B cell (primary cell): ENCODE results near the gene DMXL1. TPM values are rescaled to one million over a fixed set of nuclear protein-coding genes. Genes with fewer than 3 reads are reported as not detected.

Experiments used
- ATAC-seq: fragments of 200-7000 bp; cut with Tn5 transposase; one replicate; pipeline ENCODE4 v1.10.0; 2021; ENCODE audit warnings: low read depth, mild to moderate bottlenecking, moderate number of reproducible peaks, moderate library complexity
- CTCF ChIA-PET: fragments of 350-600 bp; sonication (Branson Sonifier 250); formaldehyde crosslinking; loops from one replicate; lab custom pipeline; 2021; ENCODE audit warnings: antibody characterized with exemption, inconsistent platforms; lab: Charles Lee
- POLR2A ChIA-PET: fragments of 350-600 bp; sonication (Branson Sonifier 250); formaldehyde crosslinking; loops from one replicate; lab custom pipeline; 2021; ENCODE audit warnings: antibody characterized with exemption; lab: Charles Lee
- DNase-seq: peaks from one replicate; pipeline ENCODE4 v3.0.0; 2013
- H2AFZ ChIP-seq: 2 replicates; pipeline ENCODE4 v1.6.1; 2012; ENCODE audit warnings: mild to moderate bottlenecking, low read depth, low read length; ENCODE audit not compliant: insufficient read depth, poor library complexity, severe bottlenecking
- H3K27ac ChIP-seq, 2 donors: 1 replicate in 1 of 2; 2 replicates in 1 of 2; pipeline ENCODE4 v1.5.1; 2012 to 2013; ENCODE audit warnings: low read length in 2 of 2, mild to moderate bottlenecking in 2 of 2, moderate library complexity in 1 of 2
- H3K27me3 ChIP-seq, 4 experiments: fragments of 200-600 bp in 1 of 4; sonication (generic) in 1 of 4; replicated peaks in 1 of 4; 1 replicate in 2 of 4; 2 replicates in 2 of 4; pipeline versions ENCODE4 v1.6.1 to v1.7.0; 2013 to 2016; ENCODE audit warnings: low read length in 3 of 4, mild to moderate bottlenecking in 2 of 4, mixed read lengths in 1 of 4, moderate library complexity in 1 of 4; ENCODE audit not compliant: insufficient read depth in 4 of 4, control insufficient read depth in 3 of 4; ENCODE audit errors: control extremely low read depth in 1 of 4
- H3K36me3 ChIP-seq, 2 experiments: replicated peaks in 1 of 2; 1 replicate in 1 of 2; 2 replicates in 1 of 2; pipeline versions ENCODE4 v1.6.1 to v1.7.1; 2013; ENCODE audit warnings: low read length in 1 of 2; ENCODE audit not compliant: insufficient read depth in 2 of 2, control insufficient read depth in 1 of 2; ENCODE audit errors: control extremely low read depth in 1 of 2, extremely low read depth in 1 of 2
- H3K4me1 ChIP-seq, 2 donors: fragments of 200-600 bp in 1 of 2; sonication (generic) in 1 of 2; 1 replicate in 1 of 2; 2 replicates in 1 of 2; pipeline versions ENCODE4 v1.5.1 to v1.6.1; 2013 to 2017; ENCODE audit warnings: low read length in 2 of 2; ENCODE audit not compliant: control insufficient read depth in 2 of 2, insufficient read depth in 2 of 2
- H3K4me2 ChIP-seq: replicated peaks from 2 replicates; pipeline ENCODE3; 2012; ENCODE audit warnings: mild to moderate bottlenecking, low read depth, low read length; ENCODE audit not compliant: poor library complexity, severe bottlenecking
- H3K4me3 ChIP-seq, 5 experiments: fragments of 200-600 bp in 1 of 5; sonication (generic) in 1 of 5; 1 replicate in 3 of 5; 2 replicates in 2 of 5; pipeline versions ENCODE4 v1.5.1 to v1.7.0; 2011 to 2016; ENCODE audit warnings: low read length in 4 of 5, mild to moderate bottlenecking in 4 of 5, low read depth in 2 of 5, control low read depth in 1 of 5, moderate library complexity in 1 of 5; ENCODE audit not compliant: insufficient read depth in 1 of 5; ENCODE audit errors: control extremely low read depth in 1 of 5, extremely low read depth in 1 of 5
- H3K79me2 ChIP-seq: fragments of 200-600 bp; sonication (generic); one replicate; pipeline ENCODE4 v1.6.0; 2016; ENCODE audit warnings: low read length; ENCODE audit not compliant: control insufficient read depth, insufficient read depth
- H3K9ac ChIP-seq: fragments of 200-600 bp; sonication (generic); 2 replicates; pipeline ENCODE4 v1.6.1; 2017; ENCODE audit warnings: mild to moderate bottlenecking, low read length, moderate library complexity
- H3K9me3 ChIP-seq, 3 donors: one replicate each; pipeline versions ENCODE4 v1.6.1 to v1.7.1; 2013; ENCODE audit warnings: low read length in 2 of 3; ENCODE audit not compliant: control insufficient read depth in 2 of 3, insufficient read depth in 1 of 3; ENCODE audit errors: control extremely low read depth in 1 of 3
- H4K20me1 ChIP-seq: 2 replicates; pipeline ENCODE4 v1.6.0; 2012; ENCODE audit warnings: mild to moderate bottlenecking, low read length; ENCODE audit not compliant: insufficient read depth, control insufficient read depth, poor library complexity, severe bottlenecking
- H3K27ac Mint-ChIP-seq: one replicate; pipeline ENCODE4 v1.8.0; 2021; ENCODE audit warnings: mixed read lengths
- H3K27me3 Mint-ChIP-seq: one replicate; pipeline ENCODE4 v1.8.0; 2021; ENCODE audit warnings: mixed read lengths
- H3K4me1 Mint-ChIP-seq: one replicate; pipeline ENCODE4 v1.8.0; 2021; ENCODE audit warnings: mixed read lengths
- H3K4me3 Mint-ChIP-seq: one replicate; pipeline ENCODE4 v1.8.0; 2021; ENCODE audit warnings: mixed read lengths
- H3K9me3 Mint-ChIP-seq: one replicate; pipeline ENCODE4 v1.8.0; 2022; ENCODE audit warnings: mixed read lengths; ENCODE audit not compliant: insufficient read depth
- CTCF ChIP-seq: fragments of 200-600 bp; IDR thresholded peaks from one replicate; pipeline ENCODE4 v1.8.0; 2022; ENCODE audit warnings: antibody characterized with exemption, mild to moderate bottlenecking
- EZH2 ChIP-seq: IDR thresholded peaks from 2 replicates; pipeline ENCODE4 v1.6.1; 2012; ENCODE audit warnings: borderline replicate concordance, low read depth, mild to moderate bottlenecking, moderate library complexity, low read length; ENCODE audit not compliant: insufficient read depth, poor library complexity, severe bottlenecking
- WGBS: methylation state at CpG from one replicate; pipeline ENCODE4 v1.1.5; 2013; ENCODE audit warnings: missing lambda C conversion rate; ENCODE audit not compliant: insufficient coverage; 5-methylcytosine and 5-hydroxymethylcytosine counted together
- intact Hi-C: fragments of 100-400 bp; cut with micrococcal nuclease; formaldehyde crosslinking; loops from one replicate; pipeline ENCODE4 v1.10.0; 2022
- polyA plus RNA-seq: library from polyadenylated mRNA; depleted of rRNA; stranded (reverse); fragments of >200 nt; gene quantifications from 2 replicates; pipeline ENCODE4 v1.2.3, GENCODE V29; 2012
- total RNA-seq, 2 donors: library from RNA; stranded (reverse); fragments of 120-200 nt in 1 of 2; gene quantifications; 1 replicate in 1 of 2; 2 replicates in 1 of 2; pipeline versions ENCODE4 v1.2.3 to v1.2.4, GENCODE V29; 2013 to 2022

Gene DMXL1
- total and polyA plus RNA-seq, 2 donors (not counting 1 experiment from before 2014, with no cell fraction given), result 37.9 to 129 TPM

DNA sequence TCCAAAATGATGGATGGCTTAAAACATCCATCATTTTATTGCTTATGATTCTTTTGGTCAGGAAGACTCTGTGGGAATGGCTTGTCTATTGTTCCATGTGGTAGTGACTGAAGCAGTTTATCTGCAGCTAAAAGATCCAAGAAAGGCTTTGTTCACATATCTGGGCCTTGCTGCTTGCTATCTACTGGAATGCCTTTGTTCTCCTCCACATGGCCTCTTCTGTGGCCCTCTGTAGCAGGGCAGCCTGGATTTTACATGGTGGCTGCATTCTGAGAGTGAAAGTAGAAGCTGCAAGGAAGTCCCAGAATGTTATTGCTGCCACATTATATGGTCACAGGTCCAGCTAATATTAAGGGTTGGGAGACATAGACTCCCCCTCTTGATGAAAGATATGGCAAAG is 35.1 kb downstream of the DMXL1 start:
- intact Hi-C loops, result loop anchor here (5.0 to 10.0 kb wide), 2 partner anchors 34 to 119 kb away; partner anchors contain the start of gene DMXL1
- H3K9me3 Mint-ChIP-seq, result no peaks in the 10 kb centered on the region
- Histone ChIP-seq H3K9me3 (no peaks in the 10 kb centered on the region), H2AFZ (no peak overlapping the region), H3K9ac (no peak overlapping the region), H3K4me3 (no peak overlapping the region), H3K36me3 (peaks cover 16 to 51% of the 10 kb centered on the region in 2 experiments), H3K27ac (no peak overlapping the region), H3K27me3 (no peaks in the 10 kb centered on the region), H3K4me1 (no peaks in the 10 kb centered on the region), H4K20me1 (peaks cover 5% of the 10 kb centered on the region), H3K79me2 (peaks cover 20% of the 10 kb centered on the region), H3K4me2 (no peak overlapping the region)
- H3K4me3 Mint-ChIP-seq, result no peak overlapping the region
- ATAC-seq, result no peak
- ChIA-PET CTCF (interaction anchor here (1.0 kb wide), 1 partner anchor 25 kb away, joined by 3 read pairs; no protein-coding TSS in a partner anchor), POLR2A (no interaction called here)
- DNase-seq, result no peak
- TF ChIP-seq CTCF (no peak), EZH2 (no peak)
- H3K27ac Mint-ChIP-seq, result no peak overlapping the region
- H3K27me3 Mint-ChIP-seq, result no peaks in the 10 kb centered on the region
- H3K4me1 Mint-ChIP-seq, result peaks cover 5% of the 10 kb centered on the region

DNA sequence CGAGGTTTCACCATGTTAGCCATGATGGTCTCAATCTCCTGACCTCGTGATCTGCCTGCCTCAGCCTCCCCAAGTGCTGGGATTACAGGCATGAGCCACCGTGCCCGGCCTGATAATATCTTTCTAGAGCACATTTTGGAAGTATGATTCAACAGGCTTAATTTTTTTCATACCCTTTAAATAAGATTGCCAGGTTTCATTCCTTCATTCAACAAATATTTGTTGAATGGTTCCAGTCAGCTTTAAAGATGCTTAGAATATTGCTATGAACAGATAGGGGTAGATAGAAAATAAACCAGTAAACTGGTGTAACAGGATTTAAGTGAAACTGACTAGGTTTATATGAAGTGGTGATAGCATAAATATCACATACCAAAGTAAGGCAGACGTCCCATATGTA is 41.3 kb downstream of the DMXL1 start:
- DNase-seq (no peak), ATAC-seq (no peak)
- 100% methylated on average over 1 of the region's 5 CpGs for WGBS
- H3K9me3 ChIP-seq, result no peaks in the 10 kb centered on the region
- H3K4me3 Mint-ChIP-seq, result no peak overlapping the region
- H3K4me2 ChIP-seq, result no peak overlapping the region
- no peak for TF ChIP-seq EZH2
- no peak for TF ChIP-seq CTCF
- H3K36me3 ChIP-seq, result peaks cover 10 to 49% of the 10 kb centered on the region in 2 experiments
- ChIA-PET POLR2A (no interaction called here), CTCF (interaction anchor here (1.0 kb wide), 1 partner anchor 90 kb away, joined by 5 read pairs; no protein-coding TSS in a partner anchor)
- no peak overlapping the region for H3K27ac Mint-ChIP-seq
- no peak overlapping the region for H3K9ac ChIP-seq
- peaks cover 7% of the 10 kb centered on the region for H3K79me2 ChIP-seq
- intact Hi-C loops, result no loop called here
- H3K27me3 Mint-ChIP-seq, result no peaks in the 10 kb centered on the region
- H3K27me3 ChIP-seq, result no peaks in the 10 kb centered on the region
- no peaks in the 10 kb centered on the region for H3K4me1 ChIP-seq
- no peaks in the 10 kb centered on the region for H3K9me3 Mint-ChIP-seq
- H3K27ac ChIP-seq, result no peak overlapping the region
- H3K4me1 Mint-ChIP-seq, result peaks cover 4% of the 10 kb centered on the region
- H2AFZ ChIP-seq, result no peak overlapping the region
- H3K4me3 ChIP-seq, result no peak overlapping the region
- H4K20me1 ChIP-seq, result no peaks in the 10 kb centered on the region
